Heart left ventricle (tissue), 13 donors: ENCODE results near the gene DLK2.

Experiments used
- CTCF ChIP-seq, 12 donors: fragments of 200-600 bp; sonication (generic) in 4 of 12; IDR thresholded peaks; one replicate each; pipeline versions ENCODE4 v1.5.0 to v1.8.0; 2018 to 2022; ENCODE audit warnings: antibody characterized with exemption in 12 of 12, mild to moderate bottlenecking in 5 of 12
- POLR2A ChIP-seq, 2 donors: fragments of 450-650 bp; IDR thresholded peaks; one replicate each; pipeline ENCODE4 v1.6.1; 2017; ENCODE audit warnings: antibody characterized with exemption in 2 of 2, mild to moderate bottlenecking in 2 of 2, moderate library complexity in 2 of 2
- donor health status: ischemic (EF 13 %, LVEDD 7.1; RV severe dilation, severe dysfunction).
- donor health status: DM: no; HTN: yes; CAD: no.
- donor health status: DM: no; HTN: no; CAD: no.
- donor health status: ischemic (EF 25% LVEDD 6.9; RV normal size, moderate dysfunction).
- donor health status: ischemic (EF 25% LVEDD 5.7; RV mildly dilated, moderate dysfunction).
- donor health status: ischemic (EF 35%, LVEDD 5.7; RV mildly dilated, moderate dysfunction).
- donor health status: nonischemic (EF 11% LVEDD 7.7; RV severe dilation, severe dysfunction).
- donor health status: DM: yes; HTN: yes; CAD: no.
- donor health status: PGD.
- donor health status: ischemic (EF 29% LVEDD 5.4; RV normal size, mild dysfunction).
- donor health status: nonischemic (EF 23%, LVEDD 6.1; RV moderate dilation, normal function).

- TF ChIP-seq CTCF (IDR thresholded peaks at IDR 0.05) (no peak), POLR2A (IDR thresholded peaks at IDR 0.05) (no peak)
These were observed 28.4 kb downstream of the DLK2 start for GRCh38 chr6:43426928-43427405.
